Common myeloid progenitor, CD34-positive (primary cell): ENCODE data around the gene TOP1.

Experiments
- CTCF ChIA-PET: fragments of 350-600 bp; sonication (Branson Sonifier 250); formaldehyde crosslinking; loops from one replicate; lab custom pipeline; 2021; ENCODE audit warnings: antibody characterized with exemption; lab: Charles Lee
- POLR2A ChIA-PET: fragments of 350-600 bp; sonication (Branson Sonifier 250); formaldehyde crosslinking; loops from one replicate; lab custom pipeline; 2021; ENCODE audit warnings: antibody characterized with exemption; lab: Charles Lee
- DNase-seq, 3 donors: peaks; one replicate each; pipeline versions ENCODE4 v3.0.0 to v3.0.0-alpha.2; 2013
- H3K27ac ChIP-seq, 2 experiments: 1 replicate in 1 of 2; 2 replicates in 1 of 2; pipeline ENCODE4 v1.7.0; 2013; ENCODE audit warnings: inconsistent platforms in 2 of 2, low read length in 2 of 2, mild to moderate bottlenecking in 2 of 2, low read depth in 1 of 2, moderate library complexity in 1 of 2; ENCODE audit not compliant: severe bottlenecking in 2 of 2, insufficient read depth in 1 of 2, poor library complexity in 1 of 2
- H3K27me3 ChIP-seq, 5 experiments: replicated peaks in 2 of 5; 1 replicate in 3 of 5; 2 replicates in 2 of 5; pipeline versions ENCODE4 v1.6.1 to v1.7.0; 2013; ENCODE audit warnings: low read length in 4 of 5, mild to moderate bottlenecking in 2 of 5, moderate library complexity in 2 of 5, inconsistent platforms in 1 of 5; ENCODE audit not compliant: insufficient read depth in 5 of 5, control insufficient read depth in 4 of 5
- H3K36me3 ChIP-seq, 4 experiments: 1 replicate in 2 of 4; 2 replicates in 2 of 4; pipeline versions ENCODE4 v1.6.1 to v1.7.0; 2013; ENCODE audit warnings: low read length in 3 of 4, control low read depth in 1 of 4, mild to moderate bottlenecking in 1 of 4; ENCODE audit not compliant: control insufficient read depth in 4 of 4, insufficient read depth in 4 of 4
- H3K4me1 ChIP-seq, 4 experiments: 1 replicate in 3 of 4; 2 replicates in 1 of 4; pipeline versions ENCODE4 v1.6.1 to v1.7.1; 2013; ENCODE audit warnings: low read length in 3 of 4, mild to moderate bottlenecking in 3 of 4, control low read depth in 1 of 4, inconsistent platforms in 1 of 4, moderate library complexity in 1 of 4; ENCODE audit not compliant: control insufficient read depth in 4 of 4, insufficient read depth in 4 of 4; ENCODE audit errors: control extremely low read depth in 1 of 4
- H3K4me3 ChIP-seq, 7 experiments: 1 replicate in 4 of 7; 2 replicates in 3 of 7; pipeline versions ENCODE4 v1.5.1 to v1.7.0; 2013; ENCODE audit warnings: mild to moderate bottlenecking in 7 of 7, low read length in 6 of 7, moderate library complexity in 6 of 7, inconsistent platforms in 2 of 7, low read depth in 2 of 7, control low read depth in 1 of 7; ENCODE audit not compliant: insufficient read depth in 4 of 7, control insufficient read depth in 1 of 7; ENCODE audit errors: extremely low read depth in 1 of 7
- H3K9me3 ChIP-seq, 5 experiments: 1 replicate in 4 of 5; 2 replicates in 1 of 5; pipeline versions ENCODE4 v1.6.1 to v1.7.1; 2013; ENCODE audit warnings: low read length in 4 of 5, mild to moderate bottlenecking in 2 of 5, inconsistent platforms in 1 of 5, low read depth in 1 of 5, moderate library complexity in 1 of 5; ENCODE audit not compliant: control insufficient read depth in 4 of 5, insufficient read depth in 2 of 5; ENCODE audit errors: control extremely low read depth in 1 of 5
- WGBS: methylation state at CpG from one replicate; pipeline ENCODE4 v1.1.5; 2013; ENCODE audit not compliant: insufficient coverage; 5-methylcytosine and 5-hydroxymethylcytosine counted together

TOP1 gene

GRCh38 chr20:41072915-41073314 lies 44.3 kb downstream of the TOP1 start:
- H3K27me3 ChIP-seq: no peaks in the 10 kb centered on the region
- ChIA-PET CTCF (interaction anchor here (0.6 to 2.1 kb wide), 7 partner anchors 14 to 107 kb away, joined by 3 to 12 read pairs (median 4); no protein-coding TSS in a partner anchor), POLR2A (no interaction called here)
- H3K27ac ChIP-seq: peak overlapping the region in 1 of 2 experiments; percentile 54
- H3K9me3 ChIP-seq: no peaks in the 10 kb centered on the region
- peaks cover 4 to 40% (median 12%) of the 10 kb centered on the region in 4 experiments for H3K36me3 ChIP-seq
- 0% methylated on average over 1 of the region's 3 CpGs for WGBS
- peak in 2 of 3 donors; percentile 61 to 76 for DNase-seq
- peaks cover 18 to 78% (median 42%) of the 10 kb centered on the region in 4 experiments for H3K4me1 ChIP-seq
- peak overlapping the region in 2 of 7 experiments; percentile 16 to 62 for H3K4me3 ChIP-seq

DNA sequence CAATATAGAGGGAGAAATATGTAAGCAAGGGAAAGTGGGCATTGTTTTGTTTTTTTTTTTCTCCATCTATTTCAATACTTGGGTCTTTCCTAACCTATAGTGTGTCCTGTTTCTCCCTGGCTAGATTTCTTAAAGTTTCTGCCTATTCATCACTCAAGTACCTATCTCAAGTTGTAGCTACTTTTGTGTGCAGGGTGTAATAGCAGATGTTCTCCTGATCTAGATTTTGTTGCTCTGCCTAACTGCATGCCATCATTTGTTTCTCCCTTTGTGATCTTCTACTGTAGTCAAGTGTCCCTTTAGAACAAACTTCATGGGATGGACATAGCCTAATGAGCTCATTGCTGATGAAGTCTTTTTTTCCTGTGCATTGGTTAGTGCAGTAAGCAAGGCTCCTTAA lies 45.8 kb downstream of the TOP1 start:
- Histone ChIP-seq H3K36me3 (peaks cover 6 to 40% (median 14%) of the 10 kb centered on the region in 4 experiments), H3K27ac (no peak overlapping the region), H3K4me1 (peaks cover 18 to 84% (median 44%) of the 10 kb centered on the region in 4 experiments), H3K9me3 (no peaks in the 10 kb centered on the region), H3K4me3 (no peak overlapping the region), H3K27me3 (no peaks in the 10 kb centered on the region)
- DNase-seq: no peak
- POLR2A ChIA-PET: interaction anchor here (0.9 kb wide), 1 partner anchor 14 kb away, joined by 4 read pairs; no protein-coding TSS in a partner anchor
- CTCF ChIA-PET: interaction anchor here (0.9 to 2.3 kb wide), 11 partner anchors 11 to 108 kb away, joined by 3 to 17 read pairs (median 4); no protein-coding TSS in a partner anchor

- WGBS: 50% methylated on average over 2 of the region's 4 CpGs
- Histone ChIP-seq H3K4me3 (no peak overlapping the region), H3K27me3 (no peaks in the 10 kb centered on the region), H3K4me1 (peaks cover 18 to 79% (median 43%) of the 10 kb centered on the region in 4 experiments), H3K36me3 (peaks cover 6 to 51% (median 21%) of the 10 kb centered on the region in 4 experiments), H3K27ac (no peak overlapping the region), H3K9me3 (no peaks in the 10 kb centered on the region)
- POLR2A ChIA-PET: no interaction called here
- DNase-seq: no peak
- CTCF ChIA-PET: interaction anchor here (0.7 to 4.6 kb wide), 3 partner anchors 53 to 104 kb away, joined by 3 to 34 read pairs (median 3); no protein-coding TSS in a partner anchor
Measured at GRCh38 chr20:41076776-41077175, 48.2 kb downstream of the TOP1 start.

DNA sequence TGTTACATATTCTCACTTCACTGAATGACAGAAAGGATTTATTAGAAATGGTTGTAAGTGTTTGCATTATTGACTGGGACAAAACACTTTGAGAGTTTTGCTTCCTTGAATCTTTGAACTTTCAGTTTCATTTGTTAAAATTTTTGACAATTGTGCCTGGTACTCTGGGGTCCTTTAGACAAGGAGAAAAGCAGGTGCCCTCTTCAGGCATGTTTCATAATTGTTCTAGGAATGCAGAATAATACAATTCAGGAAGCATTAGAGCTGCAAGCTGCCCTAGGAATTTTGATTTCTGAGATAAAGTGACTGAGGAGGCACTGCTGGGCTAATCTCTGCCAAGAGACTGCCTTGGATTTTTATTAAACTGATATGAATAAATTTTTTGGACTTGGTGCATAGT lies 49.7 kb downstream of the TOP1 start:
- H3K36me3 ChIP-seq: peaks cover 11 to 66% (median 28%) of the 10 kb centered on the region in 4 experiments

DNA sequence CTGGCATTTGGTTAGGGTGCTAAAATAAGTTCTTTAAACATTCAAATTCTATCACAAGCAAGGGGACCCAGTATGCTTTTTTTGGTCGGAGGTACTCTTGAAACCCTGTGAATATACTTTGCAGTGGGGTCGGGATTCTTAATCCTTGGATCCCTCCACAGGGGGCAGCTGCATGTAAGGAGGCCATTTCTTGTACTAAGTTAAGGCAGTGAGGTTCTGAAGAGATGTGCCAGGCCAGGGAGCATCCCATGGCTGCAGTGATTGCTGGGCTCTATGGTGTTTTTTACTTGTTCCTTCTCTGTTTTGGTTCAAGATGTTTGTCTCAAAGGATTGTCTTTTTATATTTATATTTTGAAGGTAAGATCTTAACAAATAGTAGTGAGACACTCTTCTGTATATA lies 50.4 kb downstream of the TOP1 start:
- peaks cover 11 to 72% (median 28%) of the 10 kb centered on the region in 4 experiments for H3K36me3 ChIP-seq
- ChIA-PET POLR2A (interaction anchor here (0.6 kb wide), 1 partner anchor 44 kb away, joined by 4 read pairs; no protein-coding TSS in a partner anchor), CTCF (interaction anchor here (0.8 to 4.6 kb wide), 17 partner anchors 9 to 111 kb away, joined by 3 to 34 read pairs (median 3); no protein-coding TSS in a partner anchor)
- WGBS: 94% methylated on average over 2 of the region's 2 CpGs
- no peak overlapping the region for H3K27ac ChIP-seq
- H3K27me3 ChIP-seq: no peaks in the 10 kb centered on the region
- no peak for DNase-seq
- peaks cover 6 to 68% (median 21%) of the 10 kb centered on the region in 4 experiments for H3K4me1 ChIP-seq
- H3K4me3 ChIP-seq: no peak overlapping the region
- no peaks in the 10 kb centered on the region for H3K9me3 ChIP-seq

More for the DNA sequence above, 49.7 kb downstream of the TOP1 start:
- Histone ChIP-seq H3K4me3 (peak overlapping the region in 2 of 7 experiments; percentile 46 to 52), H3K27ac (no peak overlapping the region), H3K9me3 (no peaks in the 10 kb centered on the region), H3K27me3 (no peaks in the 10 kb centered on the region), H3K4me1 (peaks cover 11 to 75% (median 29%) of the 10 kb centered on the region in 4 experiments)
- peak; percentile 58 to 68 (median 65) for DNase-seq
- CTCF ChIA-PET: interaction anchor here (0.8 to 4.6 kb wide), 12 partner anchors 8 to 110 kb away, joined by 3 to 34 read pairs (median 4); no protein-coding TSS in a partner anchor
- POLR2A ChIA-PET: no interaction called here

- no peak overlapping the region for H3K4me3 ChIP-seq
- WGBS: 100% methylated on average over 1 of the region's 2 CpGs
- no peak for DNase-seq
- no peak overlapping the region for H3K27ac ChIP-seq
- no peaks in the 10 kb centered on the region for H3K9me3 ChIP-seq
- H3K36me3 ChIP-seq: peaks cover 15 to 78% (median 32%) of the 10 kb centered on the region in 4 experiments
- POLR2A ChIA-PET: no interaction called here
- CTCF ChIA-PET: interaction anchor here (1.6 to 4.6 kb wide), 3 partner anchors 11 to 112 kb away, joined by 8 to 34 read pairs (median 12); no protein-coding TSS in a partner anchor
- no peaks in the 10 kb centered on the region for H3K27me3 ChIP-seq
- peaks cover 3 to 57% (median 17%) of the 10 kb centered on the region in 4 experiments for H3K4me1 ChIP-seq
Measured at GRCh38 chr20:41080866-41081265, 52.2 kb downstream of the TOP1 start.

- no peaks in the 10 kb centered on the region for H3K27me3 ChIP-seq
- no peak for DNase-seq
- H3K4me1 ChIP-seq: peaks cover 1 to 56% (median 19%) of the 10 kb centered on the region in 4 experiments
- H3K4me3 ChIP-seq: no peak overlapping the region
- no peak overlapping the region for H3K27ac ChIP-seq
- POLR2A ChIA-PET: no interaction called here
- CTCF ChIA-PET: interaction anchor here (0.9 to 4.6 kb wide), 4 partner anchors 11 to 90 kb away, joined by 4 to 34 read pairs (median 9); no protein-coding TSS in a partner anchor
- H3K9me3 ChIP-seq: no peaks in the 10 kb centered on the region
- peaks cover 10 to 74% (median 31%) of the 10 kb centered on the region in 4 experiments for H3K36me3 ChIP-seq
Measured at GRCh38 chr20:41081276-41081814, 52.7 kb downstream of the TOP1 start.
